ENCODE results near the gene YBX3.

YBX3 gene

GRCh38 chr12:10721651-10722501, 1.2 kb downstream of the YBX3 start:
- DNase-seq (ENCODE audit: low read depth): peak; percentile 36

DNA sequence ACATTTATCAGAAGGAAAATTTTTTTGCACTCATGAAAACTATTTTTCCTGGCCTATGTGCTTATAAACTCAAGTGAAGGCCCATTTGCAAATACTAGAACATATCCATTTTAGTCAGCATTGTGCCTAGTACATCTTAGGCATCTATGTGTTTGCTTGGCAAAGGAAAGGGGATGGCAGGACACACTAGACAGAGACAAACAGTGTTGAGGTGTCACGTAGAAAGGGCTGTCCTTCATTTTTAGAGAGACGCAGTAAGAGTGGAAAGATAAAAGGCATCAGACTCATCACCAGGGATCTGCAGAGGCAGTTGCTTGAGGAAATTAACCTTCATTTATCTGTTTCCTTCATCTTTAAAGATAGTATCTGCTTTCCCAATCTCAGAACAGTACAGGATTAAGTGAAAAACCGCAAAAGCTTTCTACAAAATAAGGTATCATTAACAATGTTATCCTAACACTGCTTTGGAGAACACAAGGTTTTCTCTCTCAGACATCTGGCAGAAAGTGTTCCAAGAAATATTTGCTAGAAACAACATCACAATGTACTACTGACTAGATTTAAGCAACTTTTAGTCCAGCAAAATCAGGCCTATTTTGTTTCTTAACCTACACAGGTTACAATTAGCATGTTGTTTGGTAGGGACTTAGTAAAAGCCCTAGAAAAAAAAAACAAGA, 2.0 kb downstream of the YBX3 start:
- DNase-seq (ENCODE audit: low read depth): no peak

- no peak for DNase-seq (ENCODE audit: low read depth)
Observed at GRCh38 chr12:10719482-10719881, 3.6 kb downstream of the YBX3 start.

DNA sequence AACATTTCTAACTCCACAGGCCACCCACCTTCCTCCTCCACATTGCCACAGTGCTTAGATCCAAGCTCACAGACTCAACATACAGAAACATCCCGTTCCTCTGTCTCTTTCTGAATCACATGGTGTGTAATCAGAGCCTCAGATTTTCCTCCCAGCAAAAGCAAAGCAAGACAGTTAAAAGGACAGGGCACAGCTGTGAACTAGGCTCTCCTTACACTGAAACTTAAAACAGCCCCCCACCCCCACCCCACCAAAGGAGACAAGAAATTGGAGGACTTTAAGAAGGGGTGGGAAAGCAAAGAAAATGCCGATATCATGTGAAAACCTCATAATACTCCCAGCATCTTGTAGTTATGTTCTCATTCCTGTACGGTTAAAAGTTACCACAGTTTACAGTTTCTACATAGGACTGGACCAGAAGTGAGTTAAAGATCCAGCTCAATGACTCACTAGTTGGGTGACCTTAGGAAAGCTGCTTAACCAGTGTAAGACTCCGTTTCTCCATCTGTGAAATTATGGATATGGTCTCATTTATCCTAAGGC, 4.8 kb downstream of the YBX3 start:
- DNase-seq (ENCODE audit: low read depth): no peak

GRCh38 chr12:10717410-10717809, 5.7 kb downstream of the YBX3 start:
- DNase-seq (ENCODE audit: low read depth): no peak

DNA sequence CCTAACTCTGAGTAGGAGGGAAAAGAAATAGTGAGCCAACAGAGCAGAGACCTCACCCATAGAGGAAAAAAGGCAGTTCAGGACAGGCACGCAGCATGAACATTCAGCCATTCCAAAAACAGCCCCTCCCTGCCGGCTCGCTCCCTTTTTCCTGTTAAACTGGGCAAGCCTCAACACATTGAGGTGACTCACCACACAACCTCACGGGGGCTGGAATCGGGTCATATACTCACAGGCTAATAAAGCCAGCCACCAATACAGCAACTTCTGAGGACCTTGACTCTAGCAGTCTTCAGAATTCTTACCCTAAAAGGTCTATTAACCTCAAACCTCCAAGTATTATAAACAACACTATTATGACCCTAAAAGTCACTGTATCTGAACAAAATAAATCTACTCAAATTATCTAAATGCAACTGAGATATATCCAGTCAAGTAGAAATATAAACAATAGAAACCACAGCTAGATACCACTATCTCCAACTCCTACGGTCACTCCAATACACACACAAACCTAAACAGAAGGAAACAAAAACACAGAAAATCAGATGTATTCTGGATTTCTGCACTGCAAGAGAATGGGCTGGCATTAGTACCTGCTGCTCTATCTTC, 6.3 kb downstream of the YBX3 start:
- DNase-seq (ENCODE audit: low read depth): no peak

GRCh38 chr12:10716277-10716676, 6.8 kb downstream of the YBX3 start:
- DNase-seq (ENCODE audit: low read depth): no peak

DNA sequence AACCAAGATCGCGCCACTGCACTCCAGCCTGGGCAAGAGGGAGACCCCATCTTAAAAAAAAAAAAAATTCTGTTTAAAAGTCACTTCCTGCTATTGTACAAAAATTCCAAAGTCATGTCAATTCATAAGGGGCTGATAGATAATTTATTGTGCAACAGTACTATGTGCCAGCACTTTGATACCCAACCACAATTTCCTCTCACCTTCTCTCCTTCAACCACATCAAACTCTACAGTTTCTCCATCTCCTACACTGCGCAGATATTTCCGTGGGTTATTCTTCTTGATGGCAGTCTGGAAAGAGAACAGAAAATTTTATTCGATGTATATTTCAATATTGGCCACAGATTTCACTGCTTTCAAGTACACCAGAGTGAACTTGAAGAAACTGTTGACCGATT, 7.6 kb downstream of the YBX3 start:
- DNase-seq (ENCODE audit: low read depth): no peak

DNA sequence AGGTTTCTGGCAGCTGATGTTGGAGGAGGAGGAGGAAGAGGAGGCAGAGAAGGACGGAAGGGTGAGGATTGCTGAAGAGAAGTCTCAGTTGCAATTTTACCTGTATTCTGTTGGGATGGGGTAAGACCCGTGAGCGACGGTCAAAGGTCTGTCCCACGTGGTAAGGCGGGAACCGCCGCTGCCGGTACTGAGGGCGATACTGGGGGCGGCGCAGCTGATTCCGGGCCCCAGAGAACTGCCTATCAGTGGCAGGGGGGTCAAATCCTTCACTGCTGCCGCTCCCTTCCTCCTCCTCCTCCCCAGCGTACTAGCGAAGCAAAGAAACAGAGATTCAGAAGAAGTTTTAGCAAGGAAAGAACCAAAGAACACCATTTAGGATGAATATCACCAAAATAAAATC, 13.3 kb downstream of the YBX3 start:
- no peak for DNase-seq (ENCODE audit: low read depth)

- no peak for DNase-seq (ENCODE audit: low read depth)
Observed at GRCh38 chr12:10708862-10709261, 14.3 kb downstream of the YBX3 start.

- no peak for DNase-seq (ENCODE audit: low read depth)
Observed at GRCh38 chr12:10705655-10706054, 17.5 kb downstream of the YBX3 start.

DNA sequence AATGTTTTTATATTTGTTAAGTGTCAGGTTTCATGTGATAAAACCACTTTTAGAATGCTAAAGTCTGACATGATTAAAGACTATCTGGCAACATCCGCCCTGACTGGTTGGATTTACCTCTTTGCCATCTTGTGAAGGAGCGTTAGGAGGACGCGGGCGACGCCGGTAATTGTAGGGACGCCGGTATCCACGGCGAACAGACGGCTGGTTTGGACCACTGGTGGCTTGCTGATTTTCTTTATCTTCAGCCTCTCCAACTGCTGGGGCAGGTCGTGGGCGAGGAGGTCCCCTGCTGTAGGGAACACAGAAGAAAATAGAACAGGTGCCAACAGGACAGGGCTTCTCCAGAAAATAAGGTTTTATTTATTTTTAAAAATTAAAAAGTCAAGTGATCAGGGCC, 21.3 kb downstream of the YBX3 start:
- no peak for DNase-seq (ENCODE audit: low read depth)

- DNase-seq (ENCODE audit: low read depth): no peak
Observed at GRCh38 chr12:10701131-10701681, 21.9 kb downstream of the YBX3 start.

DNA sequence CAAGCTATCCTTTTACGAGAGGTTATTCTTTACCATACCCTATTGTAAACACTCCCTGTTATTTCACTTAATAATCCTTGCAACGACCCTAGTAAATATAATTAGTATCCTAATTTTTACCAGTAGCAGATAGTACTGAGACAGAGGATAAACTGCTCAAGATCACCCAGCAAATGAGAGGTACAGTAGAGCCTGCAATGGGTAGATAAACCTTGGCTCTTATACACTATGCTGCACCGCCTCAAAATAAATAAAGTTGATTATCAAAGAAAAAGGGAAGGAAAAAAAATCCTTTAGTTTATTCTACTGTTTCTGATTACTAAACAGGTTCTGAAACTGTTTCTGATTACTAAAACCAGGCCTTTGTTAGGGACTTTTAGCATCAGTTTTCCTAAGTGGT, 22.5 kb downstream of the YBX3 start:
- DNase-seq (ENCODE audit: low read depth): no peak

GRCh38 chr12:10697862-10698261, 25.3 kb downstream of the YBX3 start:
- DNase-seq (ENCODE audit: low read depth): no peak

DNA sequence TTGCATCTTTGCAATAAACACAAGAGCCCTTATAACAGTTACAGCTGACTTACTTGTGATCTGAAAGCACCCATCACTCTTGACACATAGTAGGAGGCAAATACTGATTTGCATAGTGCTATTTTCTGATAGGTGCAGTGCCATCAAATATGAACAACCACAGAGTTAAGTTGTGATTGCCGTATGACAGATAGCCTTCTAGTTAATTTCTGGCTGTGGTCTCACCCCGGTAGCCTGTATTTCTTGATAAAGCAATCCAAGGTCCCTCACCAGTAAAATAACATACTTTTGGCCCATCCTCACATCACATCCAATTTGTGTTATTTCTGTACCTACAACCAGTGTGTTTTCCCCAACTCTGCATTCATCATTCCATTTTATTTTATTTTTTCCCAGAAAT, 26.0 kb downstream of the YBX3 start:
- no peak for DNase-seq (ENCODE audit: low read depth)

DNA sequence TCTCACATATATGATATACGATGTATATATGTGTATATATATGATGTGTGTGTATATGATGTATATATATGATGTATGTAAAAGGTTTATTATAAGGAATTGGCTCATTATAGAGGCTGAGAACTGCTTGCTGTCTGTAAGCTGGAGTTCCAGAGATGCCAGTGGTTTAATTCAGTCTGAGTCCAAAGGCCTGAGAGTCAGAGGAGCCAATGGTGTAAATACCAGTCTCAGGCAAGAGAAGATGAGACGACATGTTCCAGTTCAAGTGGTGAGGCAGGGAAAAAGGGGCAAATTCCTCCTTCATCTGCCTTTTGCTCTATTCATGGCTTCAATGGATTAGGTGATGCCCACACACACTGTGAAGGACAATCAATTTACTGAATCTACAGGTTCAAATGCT, 32.2 kb downstream of the YBX3 start:
- no peak for DNase-seq (ENCODE audit: low read depth)

- no peak for DNase-seq (ENCODE audit: low read depth)
Observed at GRCh38 chr12:10689146-10689545, 34.0 kb downstream of the YBX3 start.

GRCh38 chr12:10688042-10688441, 35.1 kb downstream of the YBX3 start:
- DNase-seq (ENCODE audit: low read depth): no peak

DNA sequence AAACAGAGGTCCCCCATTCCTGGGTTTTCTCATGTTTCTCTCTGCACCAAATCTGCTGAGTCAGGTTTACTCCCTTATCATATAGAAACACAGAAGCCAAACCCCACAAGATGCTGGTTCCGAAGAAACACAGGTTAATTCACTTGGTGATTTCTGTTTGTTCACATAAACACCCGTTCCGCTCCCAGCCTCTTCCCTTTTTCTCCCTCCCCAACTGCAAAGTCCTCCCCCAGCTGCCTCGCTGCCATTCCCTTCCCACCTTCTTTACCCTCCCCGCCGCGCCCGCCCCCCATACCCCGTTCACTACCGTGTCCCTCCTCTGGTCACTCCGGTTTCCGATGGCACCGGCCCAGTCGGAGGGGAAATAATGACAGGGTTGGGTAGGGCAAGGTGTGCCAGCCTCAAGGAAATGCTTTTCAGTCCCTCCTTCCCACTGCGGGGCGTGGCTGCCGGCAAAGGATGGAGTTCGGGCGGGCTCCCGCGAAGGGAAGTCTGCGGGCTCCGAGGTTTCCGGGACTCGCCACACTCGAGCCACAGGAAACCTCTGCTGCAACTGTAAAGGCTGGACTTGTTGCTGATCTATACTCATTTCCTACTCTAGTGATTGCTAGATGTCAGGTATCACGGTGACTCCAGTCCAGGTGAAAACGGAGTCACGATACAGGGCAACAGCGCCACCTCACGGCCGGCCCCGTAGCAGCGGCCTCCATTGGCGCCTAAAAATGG, 49.3 kb downstream of the YBX3 start, which contains the start of gene STYK1:
TSS of gene STYK1 (minus strand) at position 394 of the 726 bp plus-strand sequence. CDS start 39,434 bp downstream, outside the sequence.
- DNase-seq (ENCODE audit: low read depth): peak; percentile 58

DNA sequence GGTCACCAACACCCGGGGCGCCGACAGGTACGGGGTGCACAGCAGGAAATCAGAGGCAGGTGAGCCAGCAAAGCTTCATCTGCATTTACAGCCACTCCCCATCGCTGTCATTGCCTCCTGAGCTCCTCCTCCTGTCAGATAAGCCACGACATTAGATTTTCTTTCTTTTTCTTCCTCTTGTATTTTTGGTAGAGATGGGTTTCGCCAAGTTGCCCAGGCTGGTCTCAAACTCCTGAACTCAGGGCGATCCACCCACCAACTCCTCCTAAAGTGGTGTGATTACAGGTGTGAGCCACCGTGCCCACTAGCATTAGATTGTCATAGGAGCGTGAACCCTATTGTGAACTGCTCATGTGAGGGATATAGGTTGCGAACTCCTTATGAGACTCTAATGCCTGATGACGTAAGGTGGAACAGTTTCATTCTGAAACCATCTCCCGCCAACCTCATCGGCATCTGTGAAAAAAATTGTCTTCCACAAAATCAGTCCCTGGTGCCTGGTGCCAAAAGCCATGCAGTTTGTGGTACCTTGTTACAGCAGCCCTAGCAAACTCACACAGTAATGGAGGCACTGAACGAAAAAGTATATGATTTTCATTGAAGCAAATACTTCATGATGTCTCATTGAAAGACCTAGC, 50.8 kb downstream of the YBX3 start:
- no peak for DNase-seq (ENCODE audit: low read depth)

Measured in stimulated activated CD8-positive, alpha-beta memory T cell treated with anti-CD3 and anti-CD28 coated beads, Interleukin-4, amount 100 ng/mL, for 24 hours (primary cell).